Activated naive CD4-positive, alpha-beta T cell treated with anti-CD3 and anti-CD28 coated beads, Interleukin-2, amount 50 U/mL, for 72 hours (primary cell): ENCODE results near the gene FBXO5. TPM values are rescaled to one million over a fixed set of nuclear protein-coding genes. Genes with fewer than 3 reads are reported as not detected.

Experiments used
- ATAC-seq, 2 donors: fragments of 150-1000 bp; cut with Tn5 transposase; 2 replicates each; pipeline ENCODE4 v1.10.0; 2021; ENCODE audit warnings: mild to moderate bottlenecking in 2 of 2, moderate library complexity in 2 of 2
- DNase-seq, 2 donors: peaks; one replicate each; pipeline ENCODE4 v3.0.0; 2021 to 2022; ENCODE audit warnings: low spot score in 2 of 2
- H3K27ac Mint-ChIP-seq, 2 donors: one replicate each; pipeline ENCODE4 v1.8.0; 2022; ENCODE audit warnings: mild to moderate bottlenecking in 2 of 2, mixed read lengths in 2 of 2
- H3K36me3 Mint-ChIP-seq, 2 donors: one replicate each; pipeline ENCODE4 v1.8.0; 2022; ENCODE audit warnings: mixed read lengths in 2 of 2
- H3K9me3 Mint-ChIP-seq, 2 donors: one replicate each; pipeline ENCODE4 v1.8.0; 2022; ENCODE audit warnings: mixed read lengths in 2 of 2
- total RNA-seq, 2 donors: library from RNA; stranded (reverse); gene quantifications; one replicate each; pipeline ENCODE4 v1.2.3, GENCODE V29; 2022

Gene FBXO5
- 10 to 100 TPM; 43.6 to 81.5 TPM for total RNA-seq

- Mint-ChIP-seq H3K9me3 (no peaks in the 10 kb centered on the region), H3K27ac (peak within 1 kb of the TSS; percentile 96 to 100), H3K36me3 (peaks cover 32 to 34% of the 10 kb centered on the region in 2 donors)
- peak; percentile 94 to 98 for DNase-seq
- peak; percentile 90 for ATAC-seq
Measured at GRCh38 chr6:152982904-152983636, at the start of gene FBXO5. Gene FBXO5, minus strand, starts transcription at chr6:152983041. Its CDS starts 82 bp downstream, at chr6:152982959.

GRCh38 chr6:153032255-153032882, 49.5 kb upstream of the FBXO5 start:
- Mint-ChIP-seq H3K27ac (no peak overlapping the region), H3K9me3 (no peaks in the 10 kb centered on the region), H3K36me3 (no peaks in the 10 kb centered on the region)
- ATAC-seq (no peak), DNase-seq (no peak)

- DNase-seq (no peak), ATAC-seq (no peak)
- Mint-ChIP-seq H3K9me3 (no peaks in the 10 kb centered on the region), H3K36me3 (no peaks in the 10 kb centered on the region), H3K27ac (no peak overlapping the region)
Measured at GRCh38 chr6:153031335-153031955, 48.6 kb upstream of the FBXO5 start.

- no peak overlapping the region for H3K27ac Mint-ChIP-seq
- no peak for DNase-seq
Measured at GRCh38 chr6:153028963-153029362, 46.1 kb upstream of the FBXO5 start.

GRCh38 chr6:153028286-153028685, 45.4 kb upstream of the FBXO5 start:
- Mint-ChIP-seq H3K36me3 (no peaks in the 10 kb centered on the region), H3K27ac (no peak overlapping the region), H3K9me3 (no peaks in the 10 kb centered on the region)
- ATAC-seq (no peak), DNase-seq (no peak)

More at GRCh38 chr6:153028963-153029362, 46.1 kb upstream of the FBXO5 start:
- ATAC-seq: no peak
- Mint-ChIP-seq H3K36me3 (no peaks in the 10 kb centered on the region), H3K9me3 (no peaks in the 10 kb centered on the region)

GRCh38 chr6:153027480-153027879, 44.6 kb upstream of the FBXO5 start:
- Mint-ChIP-seq H3K9me3 (no peaks in the 10 kb centered on the region), H3K27ac (no peak overlapping the region), H3K36me3 (no peaks in the 10 kb centered on the region)
- no peak for ATAC-seq
- DNase-seq: no peak

GRCh38 chr6:153024709-153025017, 41.8 kb upstream of the FBXO5 start:
- H3K36me3 Mint-ChIP-seq: no peaks in the 10 kb centered on the region
- DNase-seq (no peak), ATAC-seq (no peak)
- no peak overlapping the region for H3K27ac Mint-ChIP-seq
- no peaks in the 10 kb centered on the region for H3K9me3 Mint-ChIP-seq

- ATAC-seq (peak; percentile 98 to 99), DNase-seq (peak in 1 of 2 donors; percentile 38)
- Mint-ChIP-seq H3K27ac (no peak overlapping the region), H3K9me3 (no peaks in the 10 kb centered on the region), H3K36me3 (no peaks in the 10 kb centered on the region)
Measured at GRCh38 chr6:153023977-153024708, 41.3 kb upstream of the FBXO5 start.

- ATAC-seq: no peak
- H3K9me3 Mint-ChIP-seq: no peaks in the 10 kb centered on the region
- no peaks in the 10 kb centered on the region for H3K36me3 Mint-ChIP-seq
- H3K27ac Mint-ChIP-seq: no peak overlapping the region
- DNase-seq: no peak
Measured at GRCh38 chr6:153018355-153018754, 35.5 kb upstream of the FBXO5 start.

- Mint-ChIP-seq H3K27ac (no peak overlapping the region), H3K36me3 (no peaks in the 10 kb centered on the region), H3K9me3 (no peaks in the 10 kb centered on the region)
- ATAC-seq (no peak), DNase-seq (no peak)
Measured at GRCh38 chr6:153016846-153017245, 34.0 kb upstream of the FBXO5 start.

- ATAC-seq (no peak), DNase-seq (no peak)
- Mint-ChIP-seq H3K9me3 (no peaks in the 10 kb centered on the region), H3K27ac (no peak overlapping the region), H3K36me3 (no peaks in the 10 kb centered on the region)
Measured at GRCh38 chr6:153015094-153015640, 32.3 kb upstream of the FBXO5 start.

GRCh38 chr6:153013438-153013837, 30.6 kb upstream of the FBXO5 start:
- H3K36me3 Mint-ChIP-seq: no peaks in the 10 kb centered on the region
- no peak for DNase-seq
- no peak overlapping the region for H3K27ac Mint-ChIP-seq
- ATAC-seq: no peak
- no peaks in the 10 kb centered on the region for H3K9me3 Mint-ChIP-seq

- ATAC-seq (no peak), DNase-seq (no peak)
- H3K27ac Mint-ChIP-seq: no peak overlapping the region
- no peaks in the 10 kb centered on the region for H3K9me3 Mint-ChIP-seq
- H3K36me3 Mint-ChIP-seq: no peaks in the 10 kb centered on the region
Measured at GRCh38 chr6:153012856-153013255, 30.0 kb upstream of the FBXO5 start.

GRCh38 chr6:153003366-153003690, 20.5 kb upstream of the FBXO5 start:
- Mint-ChIP-seq H3K36me3 (peaks cover 19 to 33% of the 10 kb centered on the region in 2 donors), H3K27ac (peak overlapping the region; percentile 94 to 96), H3K9me3 (peaks cover 0 to 4% of the 10 kb centered on the region in 2 donors)
- ATAC-seq: peak in 1 of 2 donors; percentile 3
- DNase-seq: no peak

GRCh38 chr6:153002613-153003365, 19.9 kb upstream of the FBXO5 start, which contains the start of gene MTRF1L:
Gene MTRF1L, minus strand, starts transcription at chr6:153002709. Its CDS starts 24 bp downstream, at chr6:153002685.
- ATAC-seq (peak; percentile 94 to 95), DNase-seq (peak; percentile 83 to 92)
- Mint-ChIP-seq H3K9me3 (peaks cover 0 to 4% of the 10 kb centered on the region in 2 donors), H3K27ac (peak within 1 kb of the TSS; percentile 94 to 96), H3K36me3 (peaks cover 19 to 33% of the 10 kb centered on the region in 2 donors)
